NCI-H1092 treated with DMSO at 0.1 percent for 48 hours (cell line): ENCODE results near the gene KIAA2012.

ENCODE experiments used
- DNase-seq: peaks from one replicate; lab custom pipeline; 2025; lab: John Stamatoyannopoulos, UW

The KIAA2012 gene

GRCh38 chr2:202084265-202084664 lies 11.2 kb downstream of the KIAA2012 start:
- DNase-seq = no peak

- DNase-seq = no peak
Observed at GRCh38 chr2:202088777-202089176, 15.7 kb downstream of the KIAA2012 start.

- no peak for DNase-seq
Observed at GRCh38 chr2:202090530-202090929, 17.5 kb downstream of the KIAA2012 start.

- DNase-seq = no peak
Observed at GRCh38 chr2:202091476-202091875, 18.4 kb downstream of the KIAA2012 start.

- no peak for DNase-seq
Observed at GRCh38 chr2:202094426-202094986, 21.5 kb downstream of the KIAA2012 start.

GRCh38 chr2:202095235-202095634 lies 22.2 kb downstream of the KIAA2012 start:
- DNase-seq = no peak

GRCh38 chr2:202096736-202097135 lies 23.7 kb downstream of the KIAA2012 start:
- no peak for DNase-seq

- DNase-seq = no peak
Observed at GRCh38 chr2:202098291-202098690, 25.2 kb downstream of the KIAA2012 start.

GRCh38 chr2:202099515-202099914 lies 26.5 kb downstream of the KIAA2012 start:
- no peak for DNase-seq

GRCh38 chr2:202100176-202100575 lies 27.1 kb downstream of the KIAA2012 start:
- no peak for DNase-seq

GRCh38 chr2:202101026-202101579 lies 28.0 kb downstream of the KIAA2012 start:
- no peak for DNase-seq

- DNase-seq = no peak
Observed at GRCh38 chr2:202102425-202103000, 29.5 kb downstream of the KIAA2012 start.

GRCh38 chr2:202104286-202104870 lies 31.3 kb downstream of the KIAA2012 start:
- no peak for DNase-seq

- DNase-seq = no peak
Observed at GRCh38 chr2:202105025-202105424, 32.0 kb downstream of the KIAA2012 start.

- DNase-seq = no peak
Observed at GRCh38 chr2:202108345-202108744, 35.3 kb downstream of the KIAA2012 start.

- no peak for DNase-seq
Observed at GRCh38 chr2:202109139-202109736, 36.2 kb downstream of the KIAA2012 start.

GRCh38 chr2:202109737-202110184 lies 36.7 kb downstream of the KIAA2012 start:
- DNase-seq = no peak

GRCh38 chr2:202110491-202110890 lies 37.4 kb downstream of the KIAA2012 start:
- no peak for DNase-seq

- no peak for DNase-seq
Observed at GRCh38 chr2:202112041-202112440, 39.0 kb downstream of the KIAA2012 start.

- no peak for DNase-seq
Observed at GRCh38 chr2:202113571-202114142, 40.6 kb downstream of the KIAA2012 start.

- DNase-seq = no peak
Observed at GRCh38 chr2:202114291-202114690, 41.2 kb downstream of the KIAA2012 start.

- DNase-seq = no peak
Observed at GRCh38 chr2:202114795-202115194, 41.7 kb downstream of the KIAA2012 start.
